ENCODE measurements around the gene OR10G4. TPM values are rescaled to one million over a fixed set of nuclear protein-coding genes. Genes with fewer than 3 reads are reported as not detected.

Gene OR10G4, protein sequence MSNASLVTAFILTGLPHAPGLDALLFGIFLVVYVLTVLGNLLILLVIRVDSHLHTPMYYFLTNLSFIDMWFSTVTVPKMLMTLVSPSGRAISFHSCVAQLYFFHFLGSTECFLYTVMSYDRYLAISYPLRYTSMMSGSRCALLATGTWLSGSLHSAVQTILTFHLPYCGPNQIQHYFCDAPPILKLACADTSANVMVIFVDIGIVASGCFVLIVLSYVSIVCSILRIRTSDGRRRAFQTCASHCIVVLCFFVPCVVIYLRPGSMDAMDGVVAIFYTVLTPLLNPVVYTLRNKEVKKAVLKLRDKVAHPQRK
- total RNA-seq, result not detected

DNA sequence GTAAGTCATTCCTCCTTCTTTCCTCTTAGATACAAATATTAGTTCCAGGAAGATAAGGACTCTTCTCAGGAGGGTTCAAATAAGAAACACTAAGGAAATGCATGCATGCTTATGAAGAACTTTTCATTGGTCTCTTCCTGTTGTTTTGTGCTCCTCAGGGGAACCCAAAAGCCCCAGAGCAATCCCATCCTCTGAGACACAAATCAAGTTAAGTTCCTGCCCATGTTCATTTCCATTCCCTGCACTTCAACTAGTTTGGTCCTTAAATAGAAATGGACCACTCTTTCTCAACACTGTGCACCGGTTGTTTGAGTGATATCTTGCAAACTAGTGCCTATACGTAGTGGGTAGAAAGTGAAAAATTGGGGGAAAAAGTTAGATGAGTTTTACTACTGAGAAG is at the start of gene OR10G4:
TSS of gene OR10G4 (plus strand) at position 301 of the 400 bp plus-strand sequence. CDS start 2,578 bp downstream, outside the sequence.
- DNase-seq, result no peak
- Histone ChIP-seq H3K4me1 (no peaks in the 10 kb centered on the region), H3K9me3 (no peaks in the 10 kb centered on the region), H3K4me3 (replicated peaks in 1 of 3) (no peak within 1 kb of the TSS), H3K36me3 (no peaks in the 10 kb centered on the region), H3K27me3 (no peaks in the 10 kb centered on the region), H3K27ac (no peak within 1 kb of the TSS)
- WGBS, 2 donors, result 81 to 86% methylated on average over 2 of the region's 2 CpGs
- intact Hi-C loops (cut with DNase I), result no loop called here
- TF ChIP-seq POLR2A (IDR thresholded peaks at IDR 0.05), result no peak
- TF ChIP-seq, protein P1, sequence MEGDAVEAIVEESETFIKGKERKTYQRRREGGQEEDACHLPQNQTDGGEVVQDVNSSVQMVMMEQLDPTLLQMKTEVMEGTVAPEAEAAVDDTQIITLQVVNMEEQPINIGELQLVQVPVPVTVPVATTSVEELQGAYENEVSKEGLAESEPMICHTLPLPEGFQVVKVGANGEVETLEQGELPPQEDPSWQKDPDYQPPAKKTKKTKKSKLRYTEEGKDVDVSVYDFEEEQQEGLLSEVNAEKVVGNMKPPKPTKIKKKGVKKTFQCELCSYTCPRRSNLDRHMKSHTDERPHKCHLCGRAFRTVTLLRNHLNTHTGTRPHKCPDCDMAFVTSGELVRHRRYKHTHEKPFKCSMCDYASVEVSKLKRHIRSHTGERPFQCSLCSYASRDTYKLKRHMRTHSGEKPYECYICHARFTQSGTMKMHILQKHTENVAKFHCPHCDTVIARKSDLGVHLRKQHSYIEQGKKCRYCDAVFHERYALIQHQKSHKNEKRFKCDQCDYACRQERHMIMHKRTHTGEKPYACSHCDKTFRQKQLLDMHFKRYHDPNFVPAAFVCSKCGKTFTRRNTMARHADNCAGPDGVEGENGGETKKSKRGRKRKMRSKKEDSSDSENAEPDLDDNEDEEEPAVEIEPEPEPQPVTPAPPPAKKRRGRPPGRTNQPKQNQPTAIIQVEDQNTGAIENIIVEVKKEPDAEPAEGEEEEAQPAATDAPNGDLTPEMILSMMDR (IDR thresholded peaks at IDR 0.05), result no peak

DNA sequence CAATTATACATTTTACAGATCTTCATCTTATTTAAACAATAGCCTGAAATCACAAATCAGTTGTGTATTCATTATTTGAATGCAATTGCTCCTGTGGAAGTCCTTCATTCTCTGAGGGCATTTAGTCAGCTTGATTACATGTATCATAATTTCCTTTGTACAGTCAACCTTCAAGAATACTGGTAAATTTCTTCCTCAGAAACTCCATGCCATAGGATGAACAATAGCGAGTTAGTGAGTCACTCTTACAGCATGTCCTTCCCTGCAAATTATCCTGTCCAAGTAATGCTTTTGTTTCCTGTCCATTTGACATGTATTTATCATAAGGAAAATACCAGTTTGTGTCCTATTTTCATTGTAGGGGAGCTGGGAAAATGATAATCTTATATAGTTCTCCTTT is 39.0 kb upstream of the OR10G4 start:
- H3K27ac ChIP-seq, result no peak overlapping the region
- H3K9me3 ChIP-seq, result no peaks in the 10 kb centered on the region
- H3K4me3 ChIP-seq (replicated peaks in 1 of 3), result no peak overlapping the region
- no peak for DNase-seq
- intact Hi-C loops (cut with DNase I), result no loop called here
- H3K4me1 ChIP-seq, result no peaks in the 10 kb centered on the region
- H3K27me3 ChIP-seq, result no peaks in the 10 kb centered on the region
- TF ChIP-seq, protein P1 (IDR thresholded peaks at IDR 0.05), result no peak
- WGBS, 2 donors, result 81 to 82% methylated on average over 1 of the region's 1 CpG
- no peaks in the 10 kb centered on the region for H3K36me3 ChIP-seq

DNA sequence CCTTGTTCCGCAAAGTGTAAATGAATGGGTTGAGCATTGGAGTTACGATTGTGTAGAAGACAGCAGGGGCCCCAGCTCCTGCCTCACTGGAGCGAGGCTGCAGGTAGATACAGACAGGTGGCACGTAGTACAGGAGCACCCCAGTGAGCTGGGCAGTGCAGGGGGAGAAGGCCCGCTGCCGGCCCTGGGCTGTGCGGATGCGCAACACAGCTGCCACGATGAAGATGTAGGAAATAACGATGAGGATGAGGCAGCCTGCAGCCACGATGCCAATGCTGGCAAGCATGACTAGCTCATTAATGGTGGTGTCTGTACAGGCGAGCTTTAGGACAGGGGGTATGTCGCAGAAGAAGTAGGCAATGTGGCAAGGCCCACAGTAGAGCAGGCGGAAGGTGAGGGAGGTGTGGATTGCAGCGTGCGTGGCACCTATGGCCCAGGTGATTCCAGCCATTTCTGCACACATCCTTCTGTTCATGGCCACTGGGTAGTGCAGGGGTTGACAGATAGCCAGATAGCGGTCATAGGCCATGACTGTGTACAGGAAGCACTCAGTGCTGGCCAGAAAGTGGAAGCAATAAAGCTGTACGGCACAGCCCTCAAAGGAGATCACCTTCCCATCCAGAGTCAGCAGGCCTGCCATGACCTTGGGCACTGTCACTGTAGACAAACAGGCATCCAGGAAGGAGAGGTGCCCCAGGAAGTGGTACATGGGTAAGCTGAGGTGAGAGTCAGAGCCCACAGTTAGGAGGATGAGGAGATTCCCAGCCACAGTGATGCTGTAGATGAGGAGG is 35.8 kb upstream of the OR10G4 start:
- H3K27ac ChIP-seq, result no peak overlapping the region
- no peak for DNase-seq
- intact Hi-C loops (cut with DNase I), result no loop called here

DNA sequence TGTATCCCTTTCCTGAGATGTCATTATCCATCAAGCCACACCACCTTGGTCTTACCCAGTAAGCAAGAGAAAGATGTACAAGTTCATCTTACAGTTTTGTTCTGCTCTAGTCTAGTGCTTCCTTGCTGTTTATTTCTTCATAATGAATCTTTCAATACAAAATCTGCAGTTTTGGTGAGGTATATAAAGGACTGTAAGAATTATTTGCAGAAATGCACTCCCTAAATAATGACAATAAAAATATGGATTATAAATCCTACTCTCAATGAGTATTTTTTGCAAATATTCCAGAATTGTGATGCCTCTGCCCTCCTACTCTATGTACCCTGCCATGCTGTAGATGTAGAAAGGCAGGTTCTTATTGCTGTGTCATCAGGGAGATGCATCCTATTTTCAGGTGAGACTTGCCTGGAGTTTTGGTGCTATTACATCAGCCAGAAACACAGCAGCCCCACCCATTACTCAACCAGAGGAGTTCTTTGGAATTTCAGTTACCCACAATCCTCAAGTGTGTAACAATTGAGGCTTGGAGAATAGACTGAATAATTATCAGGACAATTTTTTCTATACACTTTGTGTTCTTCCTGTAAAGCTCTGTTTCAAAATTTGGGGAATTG is 35.0 kb upstream of the OR10G4 start, which contains the start of gene OR10S1:
TSS of gene OR10S1 (minus strand) at position 51 of the 617 bp plus-strand sequence. CDS start 117 bp downstream, outside the sequence.
- Histone ChIP-seq H3K4me1 (no peaks in the 10 kb centered on the region), H3K27ac (no peak within 1 kb of the TSS), H3K9me3 (no peaks in the 10 kb centered on the region), H3K36me3 (no peaks in the 10 kb centered on the region), H3K4me3 (replicated peaks in 1 of 3) (no peak within 1 kb of the TSS), H3K27me3 (no peaks in the 10 kb centered on the region)
- TF ChIP-seq, protein P1 (IDR thresholded peaks at IDR 0.05), result no peak
- no peak for TF ChIP-seq POLR2A (IDR thresholded peaks at IDR 0.05)
- no peak for DNase-seq
- intact Hi-C loops (cut with DNase I), result no loop called here

More for the DNA sequence above, 35.8 kb upstream of the OR10G4 start:
- H3K4me3 ChIP-seq (replicated peaks in 1 of 3), result no peak overlapping the region
- no peaks in the 10 kb centered on the region for H3K36me3 ChIP-seq
- no peaks in the 10 kb centered on the region for H3K27me3 ChIP-seq
- 84 to 91% methylated on average over 18 of the region's 18 CpGs for WGBS, 2 donors
- TF ChIP-seq, protein P1 (IDR thresholded peaks at IDR 0.05), result no peak
- no peak for TF ChIP-seq POLR2A (IDR thresholded peaks at IDR 0.05)
- H3K9me3 ChIP-seq, result no peaks in the 10 kb centered on the region
- no peaks in the 10 kb centered on the region for H3K4me1 ChIP-seq

Measured in thyroid gland (tissue), 4 donors.